ENCODE data around the gene RPUSD3. TPM values are rescaled to one million over a fixed set of nuclear protein-coding genes. Genes with fewer than 3 reads are reported as not detected.

RPUSD3 gene
- total RNA-seq, 4 donors from 2014 or later = 9.7 to 35.8 (median 26.9) TPM

DNA sequence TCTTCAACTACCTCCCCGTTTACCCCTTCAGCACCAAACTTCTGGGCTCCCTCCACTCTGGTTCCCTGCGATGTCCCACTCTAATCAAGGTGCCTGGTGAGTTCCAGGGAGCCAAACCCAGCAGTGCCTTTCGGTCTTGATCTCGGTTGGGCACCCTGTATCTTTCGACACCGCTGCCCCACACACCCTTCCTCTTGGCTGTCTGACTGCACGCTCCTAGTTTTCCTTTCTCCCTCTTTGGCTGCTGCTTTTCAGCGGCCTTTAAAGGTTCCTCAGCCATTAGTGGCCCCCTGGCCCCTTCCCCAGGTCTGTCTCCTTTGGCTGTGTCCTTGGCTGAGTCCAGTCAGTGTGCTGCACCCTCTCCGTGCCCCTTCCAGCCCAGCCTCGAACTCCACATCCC is 33.0 kb downstream of the RPUSD3 start:
- TF ChIP-seq POLR2A (IDR thresholded peaks at IDR 0.05) = no peak
- TF ChIP-seq, protein P1, sequence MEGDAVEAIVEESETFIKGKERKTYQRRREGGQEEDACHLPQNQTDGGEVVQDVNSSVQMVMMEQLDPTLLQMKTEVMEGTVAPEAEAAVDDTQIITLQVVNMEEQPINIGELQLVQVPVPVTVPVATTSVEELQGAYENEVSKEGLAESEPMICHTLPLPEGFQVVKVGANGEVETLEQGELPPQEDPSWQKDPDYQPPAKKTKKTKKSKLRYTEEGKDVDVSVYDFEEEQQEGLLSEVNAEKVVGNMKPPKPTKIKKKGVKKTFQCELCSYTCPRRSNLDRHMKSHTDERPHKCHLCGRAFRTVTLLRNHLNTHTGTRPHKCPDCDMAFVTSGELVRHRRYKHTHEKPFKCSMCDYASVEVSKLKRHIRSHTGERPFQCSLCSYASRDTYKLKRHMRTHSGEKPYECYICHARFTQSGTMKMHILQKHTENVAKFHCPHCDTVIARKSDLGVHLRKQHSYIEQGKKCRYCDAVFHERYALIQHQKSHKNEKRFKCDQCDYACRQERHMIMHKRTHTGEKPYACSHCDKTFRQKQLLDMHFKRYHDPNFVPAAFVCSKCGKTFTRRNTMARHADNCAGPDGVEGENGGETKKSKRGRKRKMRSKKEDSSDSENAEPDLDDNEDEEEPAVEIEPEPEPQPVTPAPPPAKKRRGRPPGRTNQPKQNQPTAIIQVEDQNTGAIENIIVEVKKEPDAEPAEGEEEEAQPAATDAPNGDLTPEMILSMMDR (IDR thresholded peaks at IDR 0.05) = no peak
- H3K27me3 ChIP-seq = no peaks in the 10 kb centered on the region
- no peaks in the 10 kb centered on the region for H3K9me3 ChIP-seq
- no peaks in the 10 kb centered on the region for H3K36me3 ChIP-seq
- peak overlapping the region; percentile 51 to 68 for H3K4me3 ChIP-seq
- DNase-seq = no peak
- intact Hi-C loops (cut with DNase I; ENCODE audit: low total_unique reads) = no loop called here
- peak overlapping the region; percentile 90 to 96 for H3K27ac ChIP-seq
- H3K4me1 ChIP-seq = peaks cover 0 to 4% of the 10 kb centered on the region in 2 donors

DNA sequence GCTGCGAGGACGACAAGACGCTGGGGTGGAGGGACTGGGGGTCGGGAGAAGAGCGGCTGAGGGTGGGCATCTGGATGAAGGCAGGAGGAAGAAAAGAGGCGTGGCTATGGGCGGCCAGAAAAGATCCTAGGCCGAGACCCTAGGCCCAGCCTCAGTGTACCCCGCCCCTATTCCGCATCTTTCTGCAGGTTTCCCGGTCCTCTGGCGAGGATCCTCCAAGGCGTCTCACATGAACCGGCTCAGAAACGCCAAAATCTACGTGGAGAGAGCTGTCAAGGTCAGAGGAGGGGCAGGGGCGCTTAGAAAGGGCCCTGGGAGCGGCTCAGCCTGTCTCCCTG is 33.4 kb downstream of the RPUSD3 start:
- TF ChIP-seq POLR2A (IDR thresholded peaks at IDR 0.05) = no peak
- TF ChIP-seq, protein P1 (IDR thresholded peaks at IDR 0.05) = no peak
- Histone ChIP-seq H3K27me3 (no peaks in the 10 kb centered on the region), H3K4me3 (peak overlapping the region; percentile 51 to 68), H3K36me3 (no peaks in the 10 kb centered on the region), H3K4me1 (peaks cover 0 to 4% of the 10 kb centered on the region in 2 donors), H3K9me3 (no peaks in the 10 kb centered on the region), H3K27ac (peak overlapping the region; percentile 90 to 96)
- intact Hi-C loops (cut with DNase I; ENCODE audit: low total_unique reads) = no loop called here
- DNase-seq = no peak

DNA sequence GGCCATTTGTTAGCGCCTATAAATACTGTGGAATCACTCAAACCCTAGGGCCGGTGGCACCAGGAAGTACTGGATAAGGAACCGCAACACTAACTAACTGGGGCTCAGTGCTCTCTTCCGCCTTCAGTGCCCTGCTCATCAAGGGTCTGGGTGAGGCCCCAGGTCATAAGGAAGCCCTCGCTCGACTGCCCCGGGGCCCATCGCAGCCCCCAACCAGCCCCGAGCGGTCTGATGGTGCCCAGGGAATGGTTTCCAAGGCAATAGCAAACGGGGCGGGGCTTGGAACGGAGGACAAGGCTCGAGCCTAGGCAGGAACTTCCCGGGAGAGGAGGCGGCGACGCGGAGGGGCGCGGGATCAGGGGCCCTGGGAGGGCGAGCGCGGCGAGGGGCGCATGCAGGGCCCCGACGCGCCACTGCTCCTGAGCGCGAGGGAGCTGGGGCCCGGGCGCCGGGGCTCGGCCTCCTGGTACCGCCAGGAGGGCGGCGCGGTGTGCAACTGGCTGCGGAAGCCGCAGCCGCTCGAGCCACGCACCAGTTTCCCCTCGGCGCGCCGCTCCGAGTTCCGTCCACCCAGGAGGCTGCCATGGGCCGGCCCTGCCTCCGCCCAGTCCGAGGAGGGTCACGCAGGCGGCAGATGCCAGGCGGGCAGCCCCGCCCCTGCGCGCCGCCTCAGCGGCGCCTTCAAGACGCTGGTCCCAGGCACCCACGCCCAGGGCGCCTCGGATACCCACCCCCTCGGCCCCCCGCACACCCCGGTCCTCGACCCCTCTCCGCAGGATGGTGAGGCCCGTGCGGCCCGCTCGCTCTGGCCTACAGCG is 34.0 kb downstream of the RPUSD3 start, which contains the start of gene TTLL3:
TSS of gene TTLL3 (plus strand) at position 648 of the 818 bp plus-strand sequence. CDS start 400 bp downstream, outside the sequence.
- intact Hi-C loops (cut with DNase I; ENCODE audit: low total_unique reads) = no loop called here
- peaks cover 0 to 4% of the 10 kb centered on the region in 2 donors for H3K4me1 ChIP-seq
- peak; percentile 81 for DNase-seq
- H3K27me3 ChIP-seq = no peaks in the 10 kb centered on the region
- no peaks in the 10 kb centered on the region for H3K36me3 ChIP-seq
- H3K27ac ChIP-seq = peak within 1 kb of the TSS; percentile 90 to 96
- TF ChIP-seq, protein P1 (IDR thresholded peaks at IDR 0.05) = peak in 1 of 4 experiments; percentile 6
- TF ChIP-seq POLR2A (IDR thresholded peaks at IDR 0.05) = peak; percentile 37 to 61
- H3K4me3 ChIP-seq = peak within 1 kb of the TSS; percentile 51 to 68
- H3K9me3 ChIP-seq = no peaks in the 10 kb centered on the region

DNA sequence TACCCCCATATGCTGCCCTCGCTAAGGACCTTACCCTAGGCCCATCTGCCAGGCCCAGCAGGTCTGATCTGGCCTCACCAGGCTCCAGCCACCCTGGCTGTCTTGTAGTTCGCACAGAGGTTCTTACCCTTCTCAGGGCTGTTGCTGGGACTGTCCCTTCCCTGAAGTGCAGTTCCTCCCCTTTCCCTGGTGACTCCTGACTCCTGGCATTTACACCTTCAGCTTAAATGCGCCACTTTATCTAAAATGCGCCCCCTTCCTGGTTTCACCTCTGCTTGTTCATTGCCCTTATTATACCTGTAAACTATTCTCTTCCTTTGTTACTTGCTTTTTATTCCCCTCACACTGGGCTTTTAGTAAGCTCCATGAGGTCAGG is 34.6 kb downstream of the RPUSD3 start:
- Histone ChIP-seq H3K36me3 (no peaks in the 10 kb centered on the region), H3K27me3 (no peaks in the 10 kb centered on the region), H3K4me1 (peaks cover 0 to 4% of the 10 kb centered on the region in 2 donors), H3K9me3 (no peaks in the 10 kb centered on the region), H3K4me3 (peak overlapping the region; percentile 51 to 68), H3K27ac (peak overlapping the region; percentile 90 to 96)
- DNase-seq = no peak
- no peak for TF ChIP-seq POLR2A (IDR thresholded peaks at IDR 0.05)
- TF ChIP-seq, protein P1 (IDR thresholded peaks at IDR 0.05) = no peak
- intact Hi-C loops (cut with DNase I; ENCODE audit: low total_unique reads) = no loop called here

GRCh38 chr3:9808345-9809037 is 35.3 kb downstream of the RPUSD3 start:
- Histone ChIP-seq H3K9me3 (no peaks in the 10 kb centered on the region), H3K4me1 (peaks cover 0 to 4% of the 10 kb centered on the region in 2 donors), H3K27ac (peak overlapping the region; percentile 90 to 96), H3K4me3 (no peak overlapping the region), H3K36me3 (no peaks in the 10 kb centered on the region), H3K27me3 (no peaks in the 10 kb centered on the region)
- DNase-seq = no peak
- intact Hi-C loops (cut with DNase I; ENCODE audit: low total_unique reads) = no loop called here
- TF ChIP-seq POLR2A (IDR thresholded peaks at IDR 0.05) = no peak
- TF ChIP-seq, protein P1 (IDR thresholded peaks at IDR 0.05) = no peak

All from uterus (tissue), 4 donors.